ENCODE results near the gene SREK1. TPM values are rescaled to one million over a fixed set of nuclear protein-coding genes. Genes with fewer than 3 reads are reported as not detected.
A peak's percentile ranks its signal among the peaks of the same experiment; 100 is the strongest.

Gene SREK1
- total and polyA plus RNA-seq, 2 of the 8 experiments (the other 6 are each of a cell fraction or from before 2014, with no cell fraction given): 10.6 to 40.4 TPM

DNA sequence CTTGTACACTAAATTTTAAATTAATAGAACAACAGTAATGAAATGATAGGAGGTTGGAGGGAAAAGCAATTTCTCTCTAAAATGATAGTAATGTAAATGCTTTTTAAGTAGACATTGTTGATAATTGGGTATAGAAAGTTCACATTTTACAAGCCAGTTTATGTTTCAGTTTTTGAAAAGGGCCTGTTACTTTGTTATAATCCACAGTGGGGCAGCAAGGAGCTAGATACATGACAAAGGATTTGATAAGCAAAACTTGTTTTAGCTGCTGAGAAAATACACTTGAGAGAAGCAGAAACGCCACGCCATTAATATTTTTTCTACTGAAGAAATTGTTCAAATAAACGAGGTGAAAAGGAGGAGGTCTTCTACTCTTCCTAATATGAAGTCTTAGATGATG is 30.2 kb downstream of the SREK1 start (continued):
- TF ChIP-seq, protein P1, sequence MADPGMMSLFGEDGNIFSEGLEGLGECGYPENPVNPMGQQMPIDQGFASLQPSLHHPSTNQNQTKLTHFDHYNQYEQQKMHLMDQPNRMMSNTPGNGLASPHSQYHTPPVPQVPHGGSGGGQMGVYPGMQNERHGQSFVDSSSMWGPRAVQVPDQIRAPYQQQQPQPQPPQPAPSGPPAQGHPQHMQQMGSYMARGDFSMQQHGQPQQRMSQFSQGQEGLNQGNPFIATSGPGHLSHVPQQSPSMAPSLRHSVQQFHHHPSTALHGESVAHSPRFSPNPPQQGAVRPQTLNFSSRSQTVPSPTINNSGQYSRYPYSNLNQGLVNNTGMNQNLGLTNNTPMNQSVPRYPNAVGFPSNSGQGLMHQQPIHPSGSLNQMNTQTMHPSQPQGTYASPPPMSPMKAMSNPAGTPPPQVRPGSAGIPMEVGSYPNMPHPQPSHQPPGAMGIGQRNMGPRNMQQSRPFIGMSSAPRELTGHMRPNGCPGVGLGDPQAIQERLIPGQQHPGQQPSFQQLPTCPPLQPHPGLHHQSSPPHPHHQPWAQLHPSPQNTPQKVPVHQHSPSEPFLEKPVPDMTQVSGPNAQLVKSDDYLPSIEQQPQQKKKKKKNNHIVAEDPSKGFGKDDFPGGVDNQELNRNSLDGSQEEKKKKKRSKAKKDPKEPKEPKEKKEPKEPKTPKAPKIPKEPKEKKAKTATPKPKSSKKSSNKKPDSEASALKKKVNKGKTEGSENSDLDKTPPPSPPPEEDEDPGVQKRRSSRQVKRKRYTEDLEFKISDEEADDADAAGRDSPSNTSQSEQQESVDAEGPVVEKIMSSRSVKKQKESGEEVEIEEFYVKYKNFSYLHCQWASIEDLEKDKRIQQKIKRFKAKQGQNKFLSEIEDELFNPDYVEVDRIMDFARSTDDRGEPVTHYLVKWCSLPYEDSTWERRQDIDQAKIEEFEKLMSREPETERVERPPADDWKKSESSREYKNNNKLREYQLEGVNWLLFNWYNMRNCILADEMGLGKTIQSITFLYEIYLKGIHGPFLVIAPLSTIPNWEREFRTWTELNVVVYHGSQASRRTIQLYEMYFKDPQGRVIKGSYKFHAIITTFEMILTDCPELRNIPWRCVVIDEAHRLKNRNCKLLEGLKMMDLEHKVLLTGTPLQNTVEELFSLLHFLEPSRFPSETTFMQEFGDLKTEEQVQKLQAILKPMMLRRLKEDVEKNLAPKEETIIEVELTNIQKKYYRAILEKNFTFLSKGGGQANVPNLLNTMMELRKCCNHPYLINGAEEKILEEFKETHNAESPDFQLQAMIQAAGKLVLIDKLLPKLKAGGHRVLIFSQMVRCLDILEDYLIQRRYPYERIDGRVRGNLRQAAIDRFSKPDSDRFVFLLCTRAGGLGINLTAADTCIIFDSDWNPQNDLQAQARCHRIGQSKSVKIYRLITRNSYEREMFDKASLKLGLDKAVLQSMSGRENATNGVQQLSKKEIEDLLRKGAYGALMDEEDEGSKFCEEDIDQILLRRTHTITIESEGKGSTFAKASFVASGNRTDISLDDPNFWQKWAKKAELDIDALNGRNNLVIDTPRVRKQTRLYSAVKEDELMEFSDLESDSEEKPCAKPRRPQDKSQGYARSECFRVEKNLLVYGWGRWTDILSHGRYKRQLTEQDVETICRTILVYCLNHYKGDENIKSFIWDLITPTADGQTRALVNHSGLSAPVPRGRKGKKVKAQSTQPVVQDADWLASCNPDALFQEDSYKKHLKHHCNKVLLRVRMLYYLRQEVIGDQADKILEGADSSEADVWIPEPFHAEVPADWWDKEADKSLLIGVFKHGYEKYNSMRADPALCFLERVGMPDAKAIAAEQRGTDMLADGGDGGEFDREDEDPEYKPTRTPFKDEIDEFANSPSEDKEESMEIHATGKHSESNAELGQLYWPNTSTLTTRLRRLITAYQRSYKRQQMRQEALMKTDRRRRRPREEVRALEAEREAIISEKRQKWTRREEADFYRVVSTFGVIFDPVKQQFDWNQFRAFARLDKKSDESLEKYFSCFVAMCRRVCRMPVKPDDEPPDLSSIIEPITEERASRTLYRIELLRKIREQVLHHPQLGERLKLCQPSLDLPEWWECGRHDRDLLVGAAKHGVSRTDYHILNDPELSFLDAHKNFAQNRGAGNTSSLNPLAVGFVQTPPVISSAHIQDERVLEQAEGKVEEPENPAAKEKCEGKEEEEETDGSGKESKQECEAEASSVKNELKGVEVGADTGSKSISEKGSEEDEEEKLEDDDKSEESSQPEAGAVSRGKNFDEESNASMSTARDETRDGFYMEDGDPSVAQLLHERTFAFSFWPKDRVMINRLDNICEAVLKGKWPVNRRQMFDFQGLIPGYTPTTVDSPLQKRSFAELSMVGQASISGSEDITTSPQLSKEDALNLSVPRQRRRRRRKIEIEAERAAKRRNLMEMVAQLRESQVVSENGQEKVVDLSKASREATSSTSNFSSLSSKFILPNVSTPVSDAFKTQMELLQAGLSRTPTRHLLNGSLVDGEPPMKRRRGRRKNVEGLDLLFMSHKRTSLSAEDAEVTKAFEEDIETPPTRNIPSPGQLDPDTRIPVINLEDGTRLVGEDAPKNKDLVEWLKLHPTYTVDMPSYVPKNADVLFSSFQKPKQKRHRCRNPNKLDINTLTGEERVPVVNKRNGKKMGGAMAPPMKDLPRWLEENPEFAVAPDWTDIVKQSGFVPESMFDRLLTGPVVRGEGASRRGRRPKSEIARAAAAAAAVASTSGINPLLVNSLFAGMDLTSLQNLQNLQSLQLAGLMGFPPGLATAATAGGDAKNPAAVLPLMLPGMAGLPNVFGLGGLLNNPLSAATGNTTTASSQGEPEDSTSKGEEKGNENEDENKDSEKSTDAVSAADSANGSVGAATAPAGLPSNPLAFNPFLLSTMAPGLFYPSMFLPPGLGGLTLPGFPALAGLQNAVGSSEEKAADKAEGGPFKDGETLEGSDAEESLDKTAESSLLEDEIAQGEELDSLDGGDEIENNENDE (IDR thresholded peaks at IDR 0.05; ENCODE audit: insufficient replicate concordance, low read length): no peak
- TF ChIP-seq RAD21 (IDR thresholded peaks at IDR 0.05 in 1 of 2, conservative IDR thresholded peaks at IDR 0.05 in 1 of 2; ENCODE audit: low read depth in 2 of 2, low read length in 2 of 2): peak; percentile 15 to 31; a peak in 3 of 4 replicates
